Measurements from ENCODE around the gene TRIB2.

The TRIB2 gene

DNA sequence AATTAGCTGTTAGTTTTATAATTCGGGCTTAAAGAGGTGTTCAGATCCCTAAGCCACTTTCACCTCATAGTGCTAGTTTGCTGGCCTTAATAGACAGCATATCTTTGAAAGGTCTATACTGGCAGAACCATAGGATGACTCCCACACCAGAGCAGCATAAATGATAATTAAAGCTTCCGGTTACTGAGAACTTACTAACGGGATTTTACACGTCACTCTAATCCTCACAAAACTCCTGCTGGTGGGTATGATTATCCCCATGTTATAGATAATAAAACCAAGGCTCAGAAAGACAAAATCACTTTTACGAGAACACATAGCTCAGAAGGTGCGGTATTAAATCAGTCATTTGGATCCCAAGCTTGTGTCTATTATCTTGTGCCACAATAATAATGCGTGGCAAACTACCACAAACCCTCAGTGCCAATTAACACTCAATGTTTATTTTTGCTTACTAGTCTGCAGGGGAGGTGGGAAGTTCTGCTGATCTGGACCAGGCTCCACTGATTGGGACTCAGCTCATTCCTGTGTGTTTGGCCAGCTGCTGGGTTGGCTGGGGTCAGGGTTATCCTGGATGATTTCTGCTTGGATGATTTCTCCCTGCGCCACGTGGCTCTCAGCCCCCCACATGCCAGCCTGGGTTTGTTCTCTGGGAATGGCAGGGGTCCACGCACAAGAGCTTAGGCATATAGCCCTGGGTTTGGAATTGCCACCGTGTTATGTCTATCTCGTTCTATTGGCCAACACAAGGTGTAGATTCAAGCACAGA lies 62.3 kb downstream of the TRIB2 start:
- no peak for DNase-seq (ENCODE audit: low read depth)

DNA sequence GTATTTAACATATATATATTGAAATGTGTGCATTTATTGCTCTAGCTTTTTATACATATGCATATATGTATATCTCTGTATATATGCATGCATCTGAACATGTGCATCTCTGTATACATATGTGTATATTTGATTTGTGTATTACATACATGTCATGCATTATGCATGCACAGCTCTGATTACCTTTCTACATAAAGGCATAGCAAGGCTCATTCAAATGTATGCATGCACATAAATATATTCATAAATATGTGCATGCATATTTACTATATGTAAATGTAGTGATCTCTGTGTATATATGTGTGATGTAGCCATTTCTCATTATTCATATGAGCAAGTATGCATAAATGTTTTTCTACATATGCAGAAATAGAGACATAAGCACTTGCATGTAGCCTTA lies 64.6 kb downstream of the TRIB2 start:
- DNase-seq (ENCODE audit: low read depth): no peak

DNA sequence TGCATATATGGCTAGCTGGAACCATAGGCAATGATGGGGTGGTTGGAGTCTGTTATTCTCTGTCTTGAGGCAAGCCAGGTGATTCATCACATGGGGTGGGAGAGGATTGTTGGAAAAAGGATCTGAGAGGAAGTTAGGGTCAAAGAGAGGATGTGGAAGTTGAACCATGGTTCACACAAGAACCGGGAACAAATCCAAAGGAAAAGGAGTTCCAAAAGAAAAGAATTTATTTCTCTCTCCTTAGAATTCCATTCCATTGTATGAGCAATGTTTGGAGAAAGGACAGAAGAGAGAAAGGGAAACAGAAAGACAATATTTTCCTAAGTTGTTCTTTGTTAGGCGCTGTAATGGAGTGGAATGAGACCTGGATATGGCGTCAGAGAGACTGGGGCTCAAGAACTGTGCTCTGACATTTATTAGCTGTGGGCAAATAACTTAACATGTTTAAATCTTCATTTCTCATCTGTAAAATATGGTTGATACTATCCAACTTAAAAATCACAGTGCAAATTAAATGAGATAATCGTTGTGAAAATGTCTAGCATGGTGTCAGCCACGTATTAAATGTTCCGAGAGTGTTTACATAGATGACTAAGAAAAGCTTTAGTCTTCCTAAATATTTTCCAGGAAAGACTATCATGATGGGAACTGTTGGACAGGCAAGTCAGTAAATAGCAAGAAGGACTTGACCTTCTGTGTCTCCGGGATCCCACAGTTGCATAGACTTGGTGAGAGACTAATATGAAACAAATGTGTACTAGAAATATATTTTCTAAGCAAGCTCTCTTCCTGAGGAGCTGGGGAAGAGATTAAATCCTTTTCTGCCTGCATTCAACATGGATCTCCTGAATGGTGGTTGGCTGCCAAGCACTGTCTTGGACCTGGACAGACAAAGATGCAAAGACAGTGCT lies 71.4 kb downstream of the TRIB2 start:
- no peak for DNase-seq (ENCODE audit: low read depth)

DNA sequence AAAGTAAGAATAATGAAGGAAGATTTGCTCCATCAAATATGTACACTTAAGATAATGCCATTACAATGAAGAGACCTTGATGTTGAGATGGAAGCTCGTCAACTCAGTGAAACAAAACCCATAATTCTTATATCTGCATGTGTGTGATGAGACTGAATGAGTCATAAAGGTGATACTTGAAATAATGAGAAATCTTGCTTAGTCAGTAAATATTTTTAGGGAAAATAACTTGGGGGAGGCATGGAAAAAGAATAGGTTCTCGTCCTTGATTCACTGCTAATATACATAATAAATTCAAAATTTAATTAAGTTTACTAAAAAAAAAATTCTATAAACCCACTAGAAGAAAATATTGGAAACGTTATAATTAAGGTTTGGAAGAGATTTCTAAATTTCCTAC lies 75.2 kb downstream of the TRIB2 start:
- DNase-seq (ENCODE audit: low read depth): no peak

Measured in T follicular helper cell (primary cell).